Activated CD4-positive, CD25-positive, alpha-beta regulatory T cell treated with anti-CD3 and anti-CD28 coated beads, Interleukin-2, amount 50 U/mL, for 72 hours (primary cell): Measurements from ENCODE around the gene DHCR24.

Experiments used
- DNase-seq: peaks from one replicate; pipeline ENCODE4 v3.0.0; 2021

Gene DHCR24

GRCh38 chr1:54813485-54814125 is 73.4 kb downstream of the DHCR24 start:
- no peak for DNase-seq

DNA sequence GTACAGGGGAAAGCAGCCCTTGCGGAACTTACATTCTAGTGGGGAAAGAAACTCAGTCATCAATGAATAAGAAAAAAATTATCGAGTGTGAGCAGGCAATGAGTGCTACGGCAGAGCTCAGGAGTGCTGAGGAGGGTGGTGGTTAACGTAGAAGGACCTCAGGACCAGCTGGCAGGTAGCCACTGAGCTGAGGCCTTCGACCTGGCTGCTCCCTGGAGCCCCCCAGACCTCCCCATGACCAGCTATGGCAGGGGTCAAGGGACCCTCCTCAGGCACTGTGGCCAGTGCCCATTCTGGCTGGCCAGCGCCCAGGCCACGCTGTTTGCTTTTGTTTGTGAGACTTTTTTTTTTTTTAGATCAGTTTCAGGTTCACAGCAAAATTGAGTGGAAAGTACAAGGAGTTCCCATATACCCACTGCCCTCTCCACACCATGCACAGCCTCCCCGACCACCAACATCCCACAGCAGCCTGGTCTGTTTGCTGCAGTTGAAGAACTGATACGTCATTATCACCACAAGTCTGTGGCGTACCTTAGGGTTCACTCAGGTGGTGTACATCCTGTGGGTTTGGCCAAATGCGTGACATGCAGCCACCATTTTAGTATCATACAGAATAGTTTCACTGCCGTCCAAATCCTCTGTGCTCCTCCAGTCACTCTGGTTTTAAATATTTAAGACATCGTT is 74.1 kb downstream of the DHCR24 start:
- peak; percentile 12 for DNase-seq

DNA sequence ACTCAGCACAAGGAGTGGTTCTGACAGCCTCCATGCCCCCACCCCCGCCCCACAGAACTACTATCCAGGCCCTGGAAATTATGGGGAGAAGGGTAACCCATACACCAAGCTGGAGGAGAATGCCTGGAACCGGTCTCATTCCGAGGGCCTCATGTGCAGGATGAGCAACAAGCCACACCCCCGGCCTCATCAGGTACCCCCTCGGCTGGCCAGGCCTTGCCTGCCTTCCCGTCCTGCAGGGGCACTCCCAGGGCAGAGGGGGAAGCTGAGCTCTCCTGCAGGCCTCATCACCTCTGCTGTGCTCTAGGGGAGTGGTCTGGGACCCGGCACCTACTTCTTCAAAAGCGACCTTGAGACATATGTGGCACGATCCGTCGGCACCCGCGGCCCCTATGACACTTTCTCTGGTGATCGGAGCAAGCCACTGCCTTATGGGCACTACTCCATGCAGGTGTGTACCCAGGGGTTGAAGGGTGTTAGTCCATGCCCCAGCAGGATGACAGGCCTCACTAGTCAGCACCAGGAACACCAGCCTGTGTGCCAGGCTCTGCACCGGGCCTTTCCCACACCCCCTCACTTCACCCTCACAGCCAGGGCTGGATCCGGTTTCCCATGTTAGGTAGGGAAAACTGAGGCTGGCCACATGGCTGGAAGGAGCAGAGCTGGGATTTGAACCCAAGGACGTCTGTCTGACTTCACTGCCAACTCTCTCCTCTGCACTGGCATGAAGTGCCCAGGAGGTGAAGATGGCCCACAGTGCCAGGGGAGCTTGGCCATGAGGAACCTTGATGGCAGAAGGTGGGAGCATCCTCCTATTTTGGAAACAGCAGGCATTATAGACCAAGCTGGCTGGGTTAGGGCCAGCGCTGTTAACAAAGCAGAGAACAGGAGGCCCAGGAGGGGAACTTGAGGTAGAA is 75.0 kb downstream of the DHCR24 start:
- DNase-seq, result peak; percentile 25

- no peak for DNase-seq
These were observed 75.9 kb downstream of the DHCR24 start for GRCh38 chr1:54811066-54811465.

DNA sequence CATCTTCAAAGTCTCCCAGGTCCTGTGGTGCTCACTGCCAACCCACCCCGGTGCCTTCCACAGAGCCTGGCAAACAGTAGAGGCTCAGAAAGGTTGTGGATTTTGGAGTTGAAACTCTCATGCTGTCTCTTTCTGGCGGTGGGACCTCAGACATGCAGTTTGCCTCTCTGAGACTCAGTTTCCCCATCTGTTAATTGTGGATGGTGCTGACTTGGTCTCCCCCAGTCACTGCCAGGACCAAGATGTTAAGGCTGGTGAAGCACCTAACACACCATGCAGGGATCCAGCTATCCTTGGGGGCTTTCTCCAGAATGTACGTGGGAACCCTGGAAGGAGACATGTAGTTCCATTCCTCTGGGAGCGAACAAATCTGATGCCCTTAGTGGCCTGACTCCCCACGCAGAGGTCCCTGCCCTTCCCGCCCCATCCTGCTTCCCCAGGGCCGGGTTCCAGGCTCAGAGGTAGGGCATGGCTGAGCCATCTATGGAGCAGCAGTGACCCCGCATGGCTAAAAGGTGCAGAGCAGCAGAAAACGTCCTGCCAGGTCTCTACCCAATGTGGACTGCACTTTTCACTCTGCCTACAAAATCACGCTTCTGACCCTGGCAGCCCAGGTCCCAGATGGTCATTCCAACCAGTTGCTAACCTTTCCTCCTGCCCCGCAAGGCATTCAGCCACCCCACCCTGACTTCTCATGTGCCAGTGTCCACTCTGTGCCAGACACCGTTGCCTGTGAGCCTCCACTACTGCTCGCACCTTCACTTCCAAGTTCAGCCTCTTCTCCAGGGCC is 76.6 kb downstream of the DHCR24 start:
- peak; percentile 66 for DNase-seq

- DNase-seq, result no peak
These were observed 77.4 kb downstream of the DHCR24 start for GRCh38 chr1:54809496-54810074.

DNA sequence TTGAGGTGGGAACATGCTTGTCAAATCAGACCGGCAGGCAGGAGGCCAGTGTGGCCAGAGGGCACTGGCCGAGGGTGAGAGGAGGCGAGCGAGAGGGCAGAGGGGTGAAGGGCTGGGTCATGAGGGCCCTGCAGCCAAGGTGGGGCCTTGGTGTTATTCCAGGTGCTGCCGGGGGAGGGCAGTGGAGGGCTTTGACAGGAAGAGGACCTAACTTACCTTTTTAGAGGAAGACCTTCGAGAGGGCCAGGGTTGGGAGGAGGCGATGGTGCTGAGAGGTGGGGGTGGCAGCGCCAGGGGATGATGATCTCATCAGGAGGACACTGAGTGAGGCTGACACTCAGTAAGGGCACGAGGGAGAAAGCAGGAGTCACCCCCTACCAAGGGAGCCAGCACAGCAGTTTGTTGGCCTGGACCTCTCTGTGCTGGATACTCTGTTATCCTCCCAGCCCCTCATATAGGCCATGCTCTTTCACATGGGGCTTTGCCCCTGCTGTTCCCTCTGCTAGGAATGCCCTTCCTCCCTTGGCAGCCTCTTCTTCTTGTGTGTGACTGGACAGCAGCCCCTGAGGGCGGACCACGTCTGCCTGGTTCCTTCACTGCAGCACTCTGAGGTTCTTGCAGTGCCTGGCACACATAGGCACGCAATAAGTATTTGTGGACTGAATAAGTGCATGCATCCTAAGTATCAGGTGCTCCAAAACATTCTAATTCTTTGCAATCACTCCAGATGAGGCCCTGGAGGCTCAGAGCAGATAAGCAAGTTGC is 78.4 kb downstream of the DHCR24 start:
- DNase-seq, result peak; percentile 17

- DNase-seq, result no peak
These were observed 79.2 kb downstream of the DHCR24 start for GRCh38 chr1:54807756-54808155.

DNA sequence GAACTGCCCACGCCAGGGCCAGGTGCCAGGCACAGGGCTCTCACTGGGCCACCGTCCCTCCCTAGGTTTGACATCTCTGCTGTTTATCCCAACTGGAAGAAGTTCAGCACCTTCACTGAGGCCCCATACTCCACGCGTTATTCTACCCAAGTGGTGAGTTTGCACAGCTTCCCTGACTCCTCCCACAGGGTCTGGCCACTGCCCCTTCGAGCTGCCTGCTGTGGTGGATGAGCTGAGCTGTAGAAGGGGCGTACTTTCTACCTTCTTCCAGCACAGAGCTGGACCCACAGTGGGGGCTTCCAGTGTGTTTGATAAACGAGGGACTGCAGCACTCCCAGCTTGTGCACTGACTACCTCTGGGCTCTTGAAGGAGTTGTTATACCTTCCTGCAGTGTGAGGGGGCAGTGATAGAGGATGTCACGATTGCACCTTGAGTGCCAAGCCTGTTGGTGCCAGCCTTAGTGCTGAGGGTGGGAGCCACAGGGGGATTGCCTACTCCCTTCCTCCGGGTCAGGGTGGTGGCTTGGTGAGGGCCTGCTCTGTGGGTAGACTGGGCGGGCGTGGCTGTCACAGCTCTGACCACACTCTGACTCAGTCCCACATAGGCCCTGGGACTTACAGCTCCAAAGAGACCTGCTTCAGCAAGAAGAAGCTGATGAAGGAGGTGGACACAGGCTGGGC is 79.9 kb downstream of the DHCR24 start:
- peak; percentile 32 for DNase-seq

GRCh38 chr1:54805981-54806381 is 81.0 kb downstream of the DHCR24 start:
- peak; percentile 26 for DNase-seq

GRCh38 chr1:54805466-54805865 is 81.5 kb downstream of the DHCR24 start:
- DNase-seq, result no peak

DNA sequence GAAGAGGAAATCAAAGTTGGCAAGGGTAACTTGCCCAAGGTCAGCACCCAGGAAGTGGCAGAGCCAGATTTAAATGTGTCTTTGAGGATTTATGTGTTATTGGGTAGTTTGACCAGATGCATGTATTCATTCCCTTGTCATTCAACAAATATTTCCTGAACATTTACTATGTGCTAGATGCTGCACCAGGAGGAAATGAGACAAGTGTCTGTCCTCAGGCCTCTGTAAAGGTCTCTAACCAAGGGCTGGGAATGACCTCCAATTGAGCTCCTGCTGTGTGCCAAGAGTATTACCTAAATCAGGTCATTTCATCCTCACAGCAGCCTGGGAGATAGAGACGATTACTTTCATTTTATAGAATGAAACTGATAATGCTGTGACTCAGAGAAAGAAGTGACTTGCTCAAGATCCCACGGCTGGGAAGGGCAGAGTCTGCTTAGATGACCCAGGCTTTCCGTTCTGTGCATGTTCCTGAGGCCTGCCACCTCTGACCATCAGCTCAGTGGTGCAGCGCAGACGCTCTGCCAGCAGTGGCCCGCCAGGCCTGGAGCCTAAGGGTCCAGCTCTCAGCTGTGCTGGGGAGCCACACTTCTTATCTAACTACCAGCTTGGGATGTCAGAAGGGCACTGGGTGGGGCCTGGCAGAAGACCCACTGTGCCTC is 82.4 kb downstream of the DHCR24 start:
- peak; percentile 29 for DNase-seq

DNA sequence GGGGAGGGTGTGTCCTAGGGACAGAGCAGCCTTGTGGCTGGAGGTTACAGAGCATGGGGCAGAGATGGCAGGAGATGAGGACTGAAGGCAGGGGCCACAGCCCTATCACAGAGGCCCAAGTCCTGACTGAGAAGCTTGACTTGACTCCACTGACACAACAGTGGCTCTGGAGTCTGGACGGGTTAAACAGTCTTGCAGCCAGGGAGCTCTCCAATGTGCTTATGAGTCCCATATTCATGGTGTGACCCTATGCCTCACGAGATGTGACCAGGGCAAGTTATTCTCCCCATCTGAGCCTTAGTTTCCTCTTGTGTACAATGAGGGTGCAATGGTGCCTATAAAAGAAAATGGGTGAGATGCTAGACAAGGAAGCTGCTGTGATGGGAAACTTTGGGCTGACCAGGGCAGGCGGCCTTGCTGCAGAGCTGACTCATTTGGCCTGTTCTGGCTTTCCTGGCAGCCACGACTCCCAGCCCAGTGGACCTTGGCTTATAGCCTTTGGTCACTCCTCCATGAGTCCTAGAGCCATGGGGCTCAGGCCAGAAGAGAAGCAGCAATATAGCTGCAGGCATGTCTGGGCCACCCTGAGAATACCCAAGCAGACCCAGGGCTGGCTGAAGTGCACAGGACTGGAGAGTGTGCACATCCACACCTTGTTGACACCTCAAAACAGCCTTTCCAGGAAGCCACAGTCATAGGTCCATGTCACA is 83.1 kb downstream of the DHCR24 start:
- DNase-seq, result peak; percentile 14

GRCh38 chr1:54800899-54801759 is 85.9 kb downstream of the DHCR24 start, which contains the start of gene TTC22:
TTC22 (minus strand) TSS chr1:54801323; CDS start chr1:54801163, 160 bp downstream.
- DNase-seq, result peak; percentile 77

DNA sequence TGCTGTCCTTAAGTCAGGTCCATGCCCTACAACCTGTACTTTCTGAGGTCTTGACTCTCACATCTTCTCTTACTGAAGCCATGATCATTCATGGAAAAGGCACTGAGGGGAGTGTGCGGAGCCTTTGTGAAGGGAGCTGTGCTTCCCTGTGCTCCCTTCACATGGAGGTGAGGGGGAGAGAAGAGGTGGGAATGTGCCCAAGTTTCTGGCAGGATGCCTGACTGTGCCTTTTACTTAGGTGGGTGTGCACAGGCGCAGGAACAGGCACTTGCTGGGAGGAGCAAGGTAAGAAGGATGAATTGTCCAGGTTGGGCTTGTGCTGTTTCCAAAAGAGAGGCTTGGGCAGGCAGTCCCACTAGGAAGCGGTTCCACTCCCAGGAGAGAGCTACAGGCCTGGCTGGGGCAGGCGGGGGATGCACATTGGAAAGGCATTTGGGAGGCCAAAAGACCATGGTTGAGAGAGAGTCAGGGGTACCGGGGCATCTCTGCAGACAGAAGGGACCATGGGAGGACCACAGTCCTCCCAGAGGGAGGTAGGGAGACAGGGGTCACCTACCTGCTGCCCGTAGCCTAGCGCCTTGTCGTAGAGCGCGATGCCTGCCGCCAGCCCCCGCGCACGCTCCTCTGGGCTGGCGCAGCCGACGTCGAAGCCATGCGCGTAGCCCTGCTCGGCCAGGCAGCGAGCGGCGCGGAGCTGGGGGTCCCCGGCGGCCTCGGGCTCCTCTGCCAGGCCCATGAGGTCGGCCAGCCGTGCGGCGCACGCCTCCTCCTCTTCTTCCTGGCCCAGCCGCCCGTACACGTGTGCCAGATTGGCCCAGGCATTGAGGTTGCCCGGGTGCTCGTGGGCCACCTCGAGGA is 86.7 kb downstream of the DHCR24 start:
- no peak for DNase-seq
